Calu3 (cell line): ENCODE measurements around the gene MACROD1. TPM values are rescaled to one million over a fixed set of nuclear protein-coding genes. Genes with fewer than 3 reads are reported as not detected.

ENCODE experiments used
- BruUV-seq: library from RNA; stranded (reverse); fragments of 400-500 nt; replicated peaks from 2 replicates; lab custom pipeline; 2021; lab: Mats Ljungman, UMichigan
- CTCF ChIA-PET: fragments of 300-600 bp; sonication (Branson Sonifier 250); formaldehyde crosslinking; loops from one replicate; lab custom pipeline; 2022; ENCODE audit warnings: antibody characterized with exemption; lab: Charles Lee
- DNase-seq: peaks from one replicate; pipeline ENCODE4 v3.0.0; 2022
- H3K27ac Mint-ChIP-seq: one replicate; pipeline ENCODE4 v1.8.0; 2022; ENCODE audit warnings: mixed read lengths; ENCODE audit not compliant: unreplicated experiment
- H3K27me3 Mint-ChIP-seq: one replicate; pipeline ENCODE4 v1.8.0; 2022; ENCODE audit warnings: mixed read lengths; ENCODE audit not compliant: unreplicated experiment
- H3K36me3 Mint-ChIP-seq: one replicate; pipeline ENCODE4 v1.8.0; 2022; ENCODE audit warnings: mild to moderate bottlenecking, moderate library complexity, mixed read lengths; ENCODE audit not compliant: insufficient read depth, unreplicated experiment
- H3K4me1 Mint-ChIP-seq: one replicate; pipeline ENCODE4 v1.8.0; 2022; ENCODE audit warnings: mild to moderate bottlenecking, low read depth, mixed read lengths; ENCODE audit not compliant: unreplicated experiment
- H3K4me3 Mint-ChIP-seq: one replicate; pipeline ENCODE4 v1.8.0; 2022; ENCODE audit warnings: mild to moderate bottlenecking, low read depth, moderate library complexity, mixed read lengths; ENCODE audit not compliant: unreplicated experiment
- H3K9me3 Mint-ChIP-seq: one replicate; pipeline ENCODE4 v1.8.0; 2022; ENCODE audit warnings: low read depth, mixed read lengths; ENCODE audit not compliant: unreplicated experiment
- CTCF ChIP-seq: fragments of 200-600 bp; IDR thresholded peaks from one replicate; pipeline ENCODE4 v1.8.0; 2022; ENCODE audit warnings: antibody characterized with exemption; ENCODE audit not compliant: unreplicated experiment
- intact Hi-C: fragments of 100-400 bp; cut with micrococcal nuclease; formaldehyde crosslinking; loops from one replicate; pipeline ENCODE4 v1.10.0; 2022; ENCODE audit not compliant: unreplicated experiment
- total RNA-seq: library from RNA; stranded (reverse); gene quantifications from 2 replicates; pipeline ENCODE4 v1.2.3, GENCODE V29; 2022

Gene MACROD1
- total RNA-seq, 1 experiment from 2014 or later: 35.7 TPM

- Mint-ChIP-seq H3K4me3 (no peak overlapping the region), H3K27me3 (no peaks in the 10 kb centered on the region), H3K36me3 (peaks cover 48% of the 10 kb centered on the region), H3K9me3 (no peaks in the 10 kb centered on the region), H3K4me1 (peaks cover 11% of the 10 kb centered on the region), H3K27ac (no peak overlapping the region)
- intact Hi-C loops: no loop called here
- BruUV-seq: no TSS peak
- no peak for DNase-seq
- no peak for TF ChIP-seq CTCF
- CTCF ChIA-PET: interaction anchor here (0.6 to 0.9 kb wide), 2 partner anchors 14 to 131 kb away, joined by 3 to 5 read pairs; no protein-coding TSS in a partner anchor
These were observed 164.2 kb downstream of the MACROD1 start for GRCh38 chr11:64001484-64002420.

GRCh38 chr11:64000740-64001483 lies 165.0 kb downstream of the MACROD1 start:
- Mint-ChIP-seq H3K36me3 (peaks cover 48% of the 10 kb centered on the region), H3K27me3 (no peaks in the 10 kb centered on the region), H3K9me3 (no peaks in the 10 kb centered on the region), H3K4me3 (no peak overlapping the region), H3K27ac (no peak overlapping the region), H3K4me1 (peaks cover 11% of the 10 kb centered on the region)
- DNase-seq: no peak
- CTCF ChIA-PET: interaction anchor here (0.6 to 0.9 kb wide), 2 partner anchors 14 to 132 kb away, joined by 5 read pairs; no protein-coding TSS in a partner anchor
- TF ChIP-seq CTCF: no peak
- no TSS peak for BruUV-seq
- intact Hi-C loops: no loop called here

- Mint-ChIP-seq H3K27me3 (no peaks in the 10 kb centered on the region), H3K36me3 (peaks cover 48% of the 10 kb centered on the region), H3K27ac (no peak overlapping the region), H3K9me3 (no peaks in the 10 kb centered on the region), H3K4me1 (peaks cover 11% of the 10 kb centered on the region), H3K4me3 (no peak overlapping the region)
- no peak for TF ChIP-seq CTCF
- no TSS peak for BruUV-seq
- CTCF ChIA-PET: interaction anchor here (0.9 kb wide), 1 partner anchor 15 kb away, joined by 5 read pairs; no protein-coding TSS in a partner anchor
- intact Hi-C loops: no loop called here
- DNase-seq: no peak
These were observed 165.7 kb downstream of the MACROD1 start for GRCh38 chr11:64000026-64000739.
